GM23338 (cell line): Measurements from ENCODE around the gene IPO5. TPM values are rescaled to one million over a fixed set of nuclear protein-coding genes. Genes with fewer than 3 reads are reported as not detected.

Experiments used
- ATAC-seq: fragments of 200-7000 bp; cut with Tn5 transposase; 3 replicates; pipeline ENCODE4 v1.9.1; 2020
- DNase-seq: peaks from one replicate; pipeline ENCODE4 v3.0.0-alpha.2; 2015; ENCODE audit warnings: low spot score
- H2AFZ ChIP-seq: fragments of 200-600 bp; sonication (generic); 2 replicates; pipeline ENCODE4 v1.8.0; 2016; ENCODE audit warnings: antibody characterized with exemption, mild to moderate bottlenecking, moderate library complexity
- H3F3A ChIP-seq: fragments of 200-600 bp; sonication (generic); replicated peaks from 2 replicates; pipeline ENCODE4 v1.8.0; 2017; ENCODE audit warnings: antibody characterized with exemption, mixed run types, low read depth
- H3K27ac ChIP-seq: fragments of 200-600 bp; sonication (generic); 2 replicates; pipeline ENCODE4 v1.6.1; 2016; ENCODE audit warnings: low read depth
- H3K27me3 ChIP-seq: fragments of 200-600 bp; sonication (generic); 2 replicates; pipeline ENCODE4 v1.8.0; 2016; ENCODE audit warnings: mild to moderate bottlenecking, mixed run types, moderate library complexity; ENCODE audit not compliant: insufficient read depth
- H3K36me3 ChIP-seq: fragments of 200-600 bp; sonication (generic); 2 replicates; pipeline ENCODE4 v1.8.0; 2016; ENCODE audit warnings: mild to moderate bottlenecking; ENCODE audit not compliant: insufficient read depth
- H3K4me1 ChIP-seq: fragments of 200-600 bp; sonication (generic); 2 replicates; pipeline ENCODE4 v1.8.0; 2016; ENCODE audit warnings: mild to moderate bottlenecking, moderate library complexity; ENCODE audit not compliant: insufficient read depth
- H3K4me2 ChIP-seq: fragments of 200-600 bp; sonication (generic); 2 replicates; pipeline ENCODE4 v1.7.1; 2017; ENCODE audit warnings: mixed run types
- H3K4me3 ChIP-seq: fragments of 200-600 bp; sonication (generic); 2 replicates; pipeline ENCODE4 v1.6.1; 2016; ENCODE audit warnings: mixed run types
- H3K79me2 ChIP-seq: fragments of 200-600 bp; sonication (generic); replicated peaks from 2 replicates; pipeline ENCODE4 v1.8.0; 2017; ENCODE audit warnings: mild to moderate bottlenecking; ENCODE audit not compliant: insufficient read depth
- H3K9me2 ChIP-seq: fragments of 200-600 bp; sonication (generic); 2 replicates; pipeline ENCODE4 v1.8.0; 2017; ENCODE audit not compliant: insufficient read depth
- H4K20me1 ChIP-seq: fragments of 200-600 bp; sonication (generic); replicated peaks from 2 replicates; pipeline ENCODE4 v1.8.0; 2017; ENCODE audit warnings: mild to moderate bottlenecking; ENCODE audit not compliant: insufficient read depth
- H3K27ac Mint-ChIP-seq: 2 replicates; pipeline ENCODE4 v1.8.0; 2020; ENCODE audit warnings: inconsistent platforms, mild to moderate bottlenecking, moderate library complexity, mixed read lengths
- H3K27me3 Mint-ChIP-seq: 3 replicates; pipeline ENCODE4 v1.8.0; 2022; ENCODE audit warnings: low read depth, mild to moderate bottlenecking, moderate library complexity, mixed read lengths, inconsistent platforms; ENCODE audit not compliant: insufficient read depth, poor library complexity
- H3K36me3 Mint-ChIP-seq: 3 replicates; pipeline ENCODE4 v1.8.0; 2021; ENCODE audit warnings: low read depth, mild to moderate bottlenecking, inconsistent platforms, moderate library complexity, mixed read lengths
- H3K4me1 Mint-ChIP-seq: 3 replicates; pipeline ENCODE4 v1.8.0; 2020; ENCODE audit warnings: mild to moderate bottlenecking, inconsistent platforms, mixed read lengths
- H3K4me3 Mint-ChIP-seq: 3 replicates; pipeline ENCODE4 v1.8.0; 2021; ENCODE audit warnings: moderate library complexity, mild to moderate bottlenecking, inconsistent platforms, mixed read lengths
- H3K9me3 Mint-ChIP-seq: 3 replicates; pipeline ENCODE4 v1.8.0; 2020; ENCODE audit warnings: moderate library complexity, mild to moderate bottlenecking, inconsistent platforms, mixed read lengths
- JUNB ChIP-seq: IDR thresholded peaks from one replicate; pipeline ENCODE4 v1.6.1; 2016; ENCODE audit warnings: antibody characterized with exemption; ENCODE audit not compliant: unreplicated experiment
- NANOG ChIP-seq: IDR thresholded peaks from 2 replicates; pipeline ENCODE4 v1.6.1; 2016; ENCODE audit warnings: antibody characterized with exemption, borderline replicate concordance
- POLR2AphosphoS5 ChIP-seq: IDR thresholded peaks from 2 replicates; pipeline ENCODE4 v1.6.1; 2016; ENCODE audit warnings: antibody characterized with exemption, low read depth
- STAT1 ChIP-seq: IDR thresholded peaks from one replicate; pipeline ENCODE4 v1.6.1; 2016; ENCODE audit warnings: antibody characterized with exemption; ENCODE audit not compliant: unreplicated experiment
- ZNF331 ChIP-seq: fragments of 250-450 bp; sonication (Bioruptor Pico); IDR thresholded peaks from 2 replicates; pipeline ENCODE4 v1.5.0; 2020; ENCODE audit warnings: low read depth, mild to moderate bottlenecking, moderate library complexity
- polyA plus RNA-seq: library from polyadenylated mRNA; unstranded; fragments of >200 nt; fragmentation: Nextera tagmentation; extraction: Ambion mirVana; gene quantifications from 2 replicates; pipeline ENCODE4 v1.2.1, GENCODE V29; 2016
- total RNA-seq: library from RNA; depleted of rRNA; stranded (reverse); fragments of >200 nt; shearing (Covaris generic); gene quantifications from 2 replicates; pipeline ENCODE4 v1.2.3, GENCODE V29; 2014
- TF ChIP-seq, protein P1 (sequence below): fragments of 250-450 bp; sonication (Bioruptor Pico); IDR thresholded peaks from 2 replicates; pipeline ENCODE4 v1.5.0; 2020; ENCODE audit warnings: mild to moderate bottlenecking, moderate library complexity
- TF ChIP-seq, protein P2 (sequence below), 2 experiments: fragments of 200-600 bp in 1 of 2; sonication (generic) in 1 of 2; conservative IDR thresholded peaks; 2 replicates each; pipeline versions ENCODE4 v1.5.1 to v1.6.1; 2016 to 2017; ENCODE audit warnings: antibody characterized with exemption in 2 of 2, low read depth in 2 of 2, mild to moderate bottlenecking in 2 of 2, moderate library complexity in 1 of 2
- TF ChIP-seq, protein P3 (sequence below): IDR thresholded peaks from 2 replicates; pipeline ENCODE4 v1.6.1; 2016; ENCODE audit warnings: antibody characterized with exemption
- TF ChIP-seq, protein P4 (sequence below): IDR thresholded peaks from one replicate; pipeline ENCODE4 v1.6.1; 2018; ENCODE audit warnings: antibody characterized with exemption; ENCODE audit not compliant: unreplicated experiment

Gene IPO5
- total and polyA plus RNA-seq, 2 experiments from 2014 or later = 124 to 353 TPM

DNA sequence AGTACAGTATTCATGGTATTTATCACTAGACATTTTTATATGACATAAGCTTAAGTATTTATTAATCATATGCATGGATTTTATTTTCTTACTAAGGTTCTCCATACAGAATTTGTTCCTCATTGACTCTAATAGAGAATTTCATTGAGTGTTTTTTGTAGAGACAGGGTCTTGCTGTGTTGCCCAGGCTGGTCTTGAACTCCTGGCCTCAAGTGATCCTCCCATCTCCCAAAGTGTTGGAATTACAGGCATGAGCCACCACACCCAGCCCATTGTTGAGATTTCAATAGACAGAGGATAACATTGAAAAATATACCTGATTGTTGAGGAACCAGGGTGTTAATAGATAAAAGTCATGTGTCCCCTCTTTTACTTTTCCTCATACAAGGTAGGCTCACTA, 26.1 kb downstream of the IPO5 start:
- peaks cover 27% of the 10 kb centered on the region for H4K20me1 ChIP-seq
- peaks cover 25% of the 10 kb centered on the region for H3K4me1 Mint-ChIP-seq
- peaks cover 3% of the 10 kb centered on the region; the same call in 1 of the 2 replicates for H3K4me1 ChIP-seq
- H3K27me3 Mint-ChIP-seq = peaks cover 2% of the 10 kb centered on the region
- H3K9me2 ChIP-seq = no peaks in the 10 kb centered on the region
- H3K4me3 ChIP-seq = no peak overlapping the region
- no peaks in the 10 kb centered on the region for H3K27me3 ChIP-seq
- no peak for DNase-seq
- peak overlapping the region; percentile 20; the same call in 1 of the 2 replicates for H3K27ac ChIP-seq
- no peak overlapping the region for H2AFZ ChIP-seq
- no peak overlapping the region for H3K27ac Mint-ChIP-seq
- peaks cover 11% of the 10 kb centered on the region; the same call in 1 of the 2 replicates for H3K36me3 ChIP-seq
- H3K9me3 Mint-ChIP-seq = no peaks in the 10 kb centered on the region
- ATAC-seq = no peak
- H3K79me2 ChIP-seq = peaks cover 76% of the 10 kb centered on the region
- H3K4me2 ChIP-seq = no peak overlapping the region
- no peak for TF ChIP-seq POLR2AphosphoS5
- TF ChIP-seq, protein P1, sequence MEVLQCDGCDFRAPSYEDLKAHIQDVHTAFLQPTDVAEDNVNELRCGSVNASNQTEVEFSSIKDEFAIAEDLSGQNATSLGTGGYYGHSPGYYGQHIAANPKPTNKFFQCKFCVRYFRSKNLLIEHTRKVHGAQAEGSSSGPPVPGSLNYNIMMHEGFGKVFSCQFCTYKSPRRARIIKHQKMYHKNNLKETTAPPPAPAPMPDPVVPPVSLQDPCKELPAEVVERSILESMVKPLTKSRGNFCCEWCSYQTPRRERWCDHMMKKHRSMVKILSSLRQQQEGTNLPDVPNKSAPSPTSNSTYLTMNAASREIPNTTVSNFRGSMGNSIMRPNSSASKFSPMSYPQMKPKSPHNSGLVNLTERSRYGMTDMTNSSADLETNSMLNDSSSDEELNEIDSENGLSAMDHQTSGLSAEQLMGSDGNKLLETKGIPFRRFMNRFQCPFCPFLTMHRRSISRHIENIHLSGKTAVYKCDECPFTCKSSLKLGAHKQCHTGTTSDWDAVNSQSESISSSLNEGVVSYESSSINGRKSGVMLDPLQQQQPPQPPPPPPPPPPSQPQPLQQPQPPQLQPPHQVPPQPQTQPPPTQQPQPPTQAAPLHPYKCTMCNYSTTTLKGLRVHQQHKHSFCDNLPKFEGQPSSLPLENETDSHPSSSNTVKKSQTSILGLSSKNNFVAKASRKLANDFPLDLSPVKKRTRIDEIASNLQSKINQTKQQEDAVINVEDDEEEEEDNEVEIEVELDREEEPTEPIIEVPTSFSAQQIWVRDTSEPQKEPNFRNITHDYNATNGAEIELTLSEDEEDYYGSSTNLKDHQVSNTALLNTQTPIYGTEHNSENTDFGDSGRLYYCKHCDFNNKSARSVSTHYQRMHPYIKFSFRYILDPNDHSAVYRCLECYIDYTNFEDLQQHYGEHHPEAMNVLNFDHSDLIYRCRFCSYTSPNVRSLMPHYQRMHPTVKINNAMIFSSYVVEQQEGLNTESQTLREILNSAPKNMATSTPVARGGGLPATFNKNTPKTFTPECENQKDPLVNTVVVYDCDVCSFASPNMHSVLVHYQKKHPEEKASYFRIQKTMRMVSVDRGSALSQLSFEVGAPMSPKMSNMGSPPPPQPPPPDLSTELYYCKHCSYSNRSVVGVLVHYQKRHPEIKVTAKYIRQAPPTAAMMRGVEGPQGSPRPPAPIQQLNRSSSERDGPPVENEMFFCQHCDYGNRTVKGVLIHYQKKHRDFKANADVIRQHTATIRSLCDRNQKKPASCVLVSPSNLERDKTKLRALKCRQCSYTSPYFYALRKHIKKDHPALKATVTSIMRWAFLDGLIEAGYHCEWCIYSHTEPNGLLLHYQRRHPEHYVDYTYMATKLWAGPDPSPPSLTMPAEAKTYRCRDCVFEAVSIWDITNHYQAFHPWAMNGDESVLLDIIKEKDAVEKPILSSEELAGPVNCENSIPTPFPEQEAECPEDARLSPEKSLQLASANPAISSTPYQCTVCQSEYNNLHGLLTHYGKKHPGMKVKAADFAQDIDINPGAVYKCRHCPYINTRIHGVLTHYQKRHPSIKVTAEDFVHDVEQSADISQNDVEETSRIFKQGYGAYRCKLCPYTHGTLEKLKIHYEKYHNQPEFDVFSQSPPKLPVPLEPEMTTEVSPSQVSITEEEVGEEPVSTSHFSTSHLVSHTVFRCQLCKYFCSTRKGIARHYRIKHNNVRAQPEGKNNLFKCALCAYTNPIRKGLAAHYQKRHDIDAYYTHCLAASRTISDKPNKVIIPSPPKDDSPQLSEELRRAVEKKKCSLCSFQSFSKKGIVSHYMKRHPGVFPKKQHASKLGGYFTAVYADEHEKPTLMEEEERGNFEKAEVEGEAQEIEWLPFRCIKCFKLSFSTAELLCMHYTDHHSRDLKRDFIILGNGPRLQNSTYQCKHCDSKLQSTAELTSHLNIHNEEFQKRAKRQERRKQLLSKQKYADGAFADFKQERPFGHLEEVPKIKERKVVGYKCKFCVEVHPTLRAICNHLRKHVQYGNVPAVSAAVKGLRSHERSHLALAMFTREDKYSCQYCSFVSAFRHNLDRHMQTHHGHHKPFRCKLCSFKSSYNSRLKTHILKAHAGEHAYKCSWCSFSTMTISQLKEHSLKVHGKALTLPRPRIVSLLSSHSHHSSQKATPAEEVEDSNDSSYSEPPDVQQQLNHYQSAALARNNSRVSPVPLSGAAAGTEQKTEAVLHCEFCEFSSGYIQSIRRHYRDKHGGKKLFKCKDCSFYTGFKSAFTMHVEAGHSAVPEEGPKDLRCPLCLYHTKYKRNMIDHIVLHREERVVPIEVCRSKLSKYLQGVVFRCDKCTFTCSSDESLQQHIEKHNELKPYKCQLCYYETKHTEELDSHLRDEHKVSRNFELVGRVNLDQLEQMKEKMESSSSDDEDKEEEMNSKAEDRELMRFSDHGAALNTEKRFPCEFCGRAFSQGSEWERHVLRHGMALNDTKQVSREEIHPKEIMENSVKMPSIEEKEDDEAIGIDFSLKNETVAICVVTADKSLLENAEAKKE (CRISPR knock-in tag) = no peak
- TF ChIP-seq, protein P2, sequence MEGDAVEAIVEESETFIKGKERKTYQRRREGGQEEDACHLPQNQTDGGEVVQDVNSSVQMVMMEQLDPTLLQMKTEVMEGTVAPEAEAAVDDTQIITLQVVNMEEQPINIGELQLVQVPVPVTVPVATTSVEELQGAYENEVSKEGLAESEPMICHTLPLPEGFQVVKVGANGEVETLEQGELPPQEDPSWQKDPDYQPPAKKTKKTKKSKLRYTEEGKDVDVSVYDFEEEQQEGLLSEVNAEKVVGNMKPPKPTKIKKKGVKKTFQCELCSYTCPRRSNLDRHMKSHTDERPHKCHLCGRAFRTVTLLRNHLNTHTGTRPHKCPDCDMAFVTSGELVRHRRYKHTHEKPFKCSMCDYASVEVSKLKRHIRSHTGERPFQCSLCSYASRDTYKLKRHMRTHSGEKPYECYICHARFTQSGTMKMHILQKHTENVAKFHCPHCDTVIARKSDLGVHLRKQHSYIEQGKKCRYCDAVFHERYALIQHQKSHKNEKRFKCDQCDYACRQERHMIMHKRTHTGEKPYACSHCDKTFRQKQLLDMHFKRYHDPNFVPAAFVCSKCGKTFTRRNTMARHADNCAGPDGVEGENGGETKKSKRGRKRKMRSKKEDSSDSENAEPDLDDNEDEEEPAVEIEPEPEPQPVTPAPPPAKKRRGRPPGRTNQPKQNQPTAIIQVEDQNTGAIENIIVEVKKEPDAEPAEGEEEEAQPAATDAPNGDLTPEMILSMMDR (conservative IDR thresholded peaks at IDR 0.05; ENCODE audit: low read depth in 2 of 2) = no peak
- TF ChIP-seq STAT1 = no peak
- TF ChIP-seq, protein P3, sequence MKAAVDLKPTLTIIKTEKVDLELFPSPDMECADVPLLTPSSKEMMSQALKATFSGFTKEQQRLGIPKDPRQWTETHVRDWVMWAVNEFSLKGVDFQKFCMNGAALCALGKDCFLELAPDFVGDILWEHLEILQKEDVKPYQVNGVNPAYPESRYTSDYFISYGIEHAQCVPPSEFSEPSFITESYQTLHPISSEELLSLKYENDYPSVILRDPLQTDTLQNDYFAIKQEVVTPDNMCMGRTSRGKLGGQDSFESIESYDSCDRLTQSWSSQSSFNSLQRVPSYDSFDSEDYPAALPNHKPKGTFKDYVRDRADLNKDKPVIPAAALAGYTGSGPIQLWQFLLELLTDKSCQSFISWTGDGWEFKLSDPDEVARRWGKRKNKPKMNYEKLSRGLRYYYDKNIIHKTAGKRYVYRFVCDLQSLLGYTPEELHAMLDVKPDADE = no peak
- TF ChIP-seq JUNB = no peak
- no peak for TF ChIP-seq ZNF331
- TF ChIP-seq, protein P4, sequence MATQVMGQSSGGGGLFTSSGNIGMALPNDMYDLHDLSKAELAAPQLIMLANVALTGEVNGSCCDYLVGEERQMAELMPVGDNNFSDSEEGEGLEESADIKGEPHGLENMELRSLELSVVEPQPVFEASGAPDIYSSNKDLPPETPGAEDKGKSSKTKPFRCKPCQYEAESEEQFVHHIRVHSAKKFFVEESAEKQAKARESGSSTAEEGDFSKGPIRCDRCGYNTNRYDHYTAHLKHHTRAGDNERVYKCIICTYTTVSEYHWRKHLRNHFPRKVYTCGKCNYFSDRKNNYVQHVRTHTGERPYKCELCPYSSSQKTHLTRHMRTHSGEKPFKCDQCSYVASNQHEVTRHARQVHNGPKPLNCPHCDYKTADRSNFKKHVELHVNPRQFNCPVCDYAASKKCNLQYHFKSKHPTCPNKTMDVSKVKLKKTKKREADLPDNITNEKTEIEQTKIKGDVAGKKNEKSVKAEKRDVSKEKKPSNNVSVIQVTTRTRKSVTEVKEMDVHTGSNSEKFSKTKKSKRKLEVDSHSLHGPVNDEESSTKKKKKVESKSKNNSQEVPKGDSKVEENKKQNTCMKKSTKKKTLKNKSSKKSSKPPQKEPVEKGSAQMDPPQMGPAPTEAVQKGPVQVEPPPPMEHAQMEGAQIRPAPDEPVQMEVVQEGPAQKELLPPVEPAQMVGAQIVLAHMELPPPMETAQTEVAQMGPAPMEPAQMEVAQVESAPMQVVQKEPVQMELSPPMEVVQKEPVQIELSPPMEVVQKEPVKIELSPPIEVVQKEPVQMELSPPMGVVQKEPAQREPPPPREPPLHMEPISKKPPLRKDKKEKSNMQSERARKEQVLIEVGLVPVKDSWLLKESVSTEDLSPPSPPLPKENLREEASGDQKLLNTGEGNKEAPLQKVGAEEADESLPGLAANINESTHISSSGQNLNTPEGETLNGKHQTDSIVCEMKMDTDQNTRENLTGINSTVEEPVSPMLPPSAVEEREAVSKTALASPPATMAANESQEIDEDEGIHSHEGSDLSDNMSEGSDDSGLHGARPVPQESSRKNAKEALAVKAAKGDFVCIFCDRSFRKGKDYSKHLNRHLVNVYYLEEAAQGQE = no peak
- TF ChIP-seq NANOG = no peak
- H3K36me3 Mint-ChIP-seq = peaks cover 46% of the 10 kb centered on the region
- 0 out of 2 replicates have a peak, but pooled peaks cover 3% of the 10 kb centered on the region for H3F3A ChIP-seq
- H3K4me3 Mint-ChIP-seq = peak overlapping the region; percentile 39
